Esophagus (tissue), 2 donors: ENCODE data around the gene PPP2R5C. TPM values are rescaled to one million over a fixed set of nuclear protein-coding genes. Genes with fewer than 3 reads are reported as not detected.
"Not testable (repeated sequence)": the region's sequence is repeated elsewhere in the genome, so short reads cannot be mapped to it uniquely, and the experiment has no call there.

ENCODE experiments used
- H3K27ac ChIP-seq, 2 donors: one replicate each; pipeline ENCODE4 v1.5.1; 2013; ENCODE audit warnings: low read depth in 2 of 2, mild to moderate bottlenecking in 2 of 2, inconsistent platforms in 1 of 2, low read length in 1 of 2, moderate library complexity in 1 of 2
- H3K27me3 ChIP-seq, 2 donors: one replicate each; pipeline ENCODE4 v1.6.1; 2013; ENCODE audit warnings: low read length in 2 of 2, control low read depth in 1 of 2, mild to moderate bottlenecking in 1 of 2; ENCODE audit not compliant: insufficient read depth in 2 of 2, control insufficient read depth in 1 of 2
- H3K36me3 ChIP-seq, 2 donors: one replicate each; pipeline ENCODE4 v1.6.1; 2013; ENCODE audit warnings: low read length in 1 of 2; ENCODE audit not compliant: control insufficient read depth in 2 of 2, insufficient read depth in 2 of 2
- H3K4me1 ChIP-seq, 2 donors: one replicate each; pipeline ENCODE4 v1.6.1; 2013; ENCODE audit warnings: low read length in 1 of 2; ENCODE audit not compliant: control insufficient read depth in 2 of 2, insufficient read depth in 2 of 2
- H3K4me3 ChIP-seq, 2 donors: one replicate each; pipeline ENCODE4 v1.5.1; 2013; ENCODE audit warnings: low read length in 2 of 2, mild to moderate bottlenecking in 2 of 2, low read depth in 1 of 2, moderate library complexity in 1 of 2
- H3K9me3 ChIP-seq, 2 donors: one replicate each; pipeline ENCODE4 v1.6.1; 2013; ENCODE audit warnings: mild to moderate bottlenecking in 2 of 2, low read depth in 1 of 2, low read length in 1 of 2, moderate library complexity in 1 of 2; ENCODE audit not compliant: control insufficient read depth in 2 of 2, insufficient read depth in 1 of 2
- WGBS, 2 donors: extraction: QIAGEN DNeasy Blood & Tissue Kit; methylation state at CpG; one replicate each; pipeline ENCODE4 v1.1.7; 2013; 5-methylcytosine and 5-hydroxymethylcytosine counted together
- polyA plus RNA-seq, 2 donors: library from polyadenylated mRNA; stranded (reverse); fragments of 200-250 nt; gene quantifications; one replicate each; pipeline ENCODE4 v1.2.3, GENCODE V29; 2013
- donor health status: healthy with polysubstance abuse.
- donor health status: Bipolar disorder and iron deficiency.

Gene PPP2R5C
- polyA plus RNA-seq, 2 donors, result 64.8 to 87.3 TPM

GRCh38 chr14:101716956-101717662, 44.4 kb upstream of the PPP2R5C start:
- H3K4me1 ChIP-seq, result peaks cover 0 to 2% of the 10 kb centered on the region in 2 donors
- H3K27ac ChIP-seq, result no peak overlapping the region
- H3K36me3 ChIP-seq, result no peaks in the 10 kb centered on the region
- WGBS, 2 donors, result 83 to 88% methylated on average over 17 of the region's 17 CpGs
- no peak overlapping the region for H3K4me3 ChIP-seq
- no peaks in the 10 kb centered on the region for H3K9me3 ChIP-seq
- H3K27me3 ChIP-seq, result no peaks in the 10 kb centered on the region

GRCh38 chr14:101717663-101718490, 43.6 kb upstream of the PPP2R5C start:
- 88 to 89% methylated on average over 19 of the region's 19 CpGs for WGBS, 2 donors
- no peak overlapping the region for H3K4me3 ChIP-seq
- H3K9me3 ChIP-seq, result no peaks in the 10 kb centered on the region
- H3K27me3 ChIP-seq, result no peaks in the 10 kb centered on the region
- H3K4me1 ChIP-seq, result peaks cover 0 to 2% of the 10 kb centered on the region in 2 donors
- no peak overlapping the region for H3K27ac ChIP-seq
- H3K36me3 ChIP-seq, result no peaks in the 10 kb centered on the region

GRCh38 chr14:101719045-101719645, 42.4 kb upstream of the PPP2R5C start:
- no peaks in the 10 kb centered on the region for H3K9me3 ChIP-seq
- H3K4me1 ChIP-seq, result peaks cover 0 to 2% of the 10 kb centered on the region in 2 donors
- no peak overlapping the region for H3K27ac ChIP-seq
- H3K36me3 ChIP-seq, result no peaks in the 10 kb centered on the region
- H3K4me3 ChIP-seq, result no peak overlapping the region
- H3K27me3 ChIP-seq, result no peaks in the 10 kb centered on the region
- 64 to 78% methylated on average over 10 of the region's 10 CpGs for WGBS, 2 donors

- H3K27ac ChIP-seq, result no peak overlapping the region
- WGBS, 2 donors, result 66% methylated on average over 8 of the region's 8 CpGs
Measured at GRCh38 chr14:101719708-101720107, 41.8 kb upstream of the PPP2R5C start.

GRCh38 chr14:101721111-101721510, 40.4 kb upstream of the PPP2R5C start:
- Histone ChIP-seq H3K27me3 (no peaks in the 10 kb centered on the region), H3K27ac (peak overlapping the region in 1 of 2 donors; percentile 47), H3K36me3 (no peaks in the 10 kb centered on the region), H3K4me1 (peaks cover 0 to 2% of the 10 kb centered on the region in 2 donors), H3K4me3 (no peak overlapping the region), H3K9me3 (no peaks in the 10 kb centered on the region)
- 74% methylated on average over 5 of the region's 5 CpGs for WGBS, 2 donors

More at GRCh38 chr14:101719708-101720107, 41.8 kb upstream of the PPP2R5C start:
- peaks cover 0 to 2% of the 10 kb centered on the region in 2 donors for H3K4me1 ChIP-seq
- no peaks in the 10 kb centered on the region for H3K9me3 ChIP-seq
- H3K36me3 ChIP-seq, result no peaks in the 10 kb centered on the region
- H3K4me3 ChIP-seq, result no peak overlapping the region
- H3K27me3 ChIP-seq, result no peaks in the 10 kb centered on the region

GRCh38 chr14:101721951-101722661, 39.4 kb upstream of the PPP2R5C start:
- Histone ChIP-seq H3K27me3 (no peaks in the 10 kb centered on the region), H3K4me1 (peaks cover 0 to 2% of the 10 kb centered on the region in 2 donors), H3K27ac (peak overlapping the region; percentile 54 to 88), H3K4me3 (no peak overlapping the region), H3K36me3 (no peaks in the 10 kb centered on the region), H3K9me3 (no peaks in the 10 kb centered on the region)
- WGBS, 2 donors, result 51 to 56% methylated on average over 21 of the region's 21 CpGs

GRCh38 chr14:101723061-101723595, 38.4 kb upstream of the PPP2R5C start:
- WGBS, 2 donors, result 83% methylated on average over 8 of the region's 8 CpGs
- H3K36me3 ChIP-seq, result no peaks in the 10 kb centered on the region
- H3K27ac ChIP-seq, result peak overlapping the region; percentile 1 to 47

GRCh38 chr14:101725652-101726051, 35.9 kb upstream of the PPP2R5C start:
- not testable (repeated sequence) for H3K4me3 ChIP-seq, H3K27me3 ChIP-seq, H3K4me1 ChIP-seq, H3K27ac ChIP-seq, H3K9me3 ChIP-seq, H3K36me3 ChIP-seq
- WGBS, 2 donors, result 92 to 95% methylated on average over 7 of the region's 7 CpGs

More at GRCh38 chr14:101723061-101723595, 38.4 kb upstream of the PPP2R5C start:
- H3K4me1 ChIP-seq, result peaks cover 0 to 2% of the 10 kb centered on the region in 2 donors
- no peaks in the 10 kb centered on the region for H3K9me3 ChIP-seq
- H3K4me3 ChIP-seq, result no peak overlapping the region
- no peaks in the 10 kb centered on the region for H3K27me3 ChIP-seq
